ENCODE results near the gene DUSP1. TPM values are rescaled to one million over a fixed set of nuclear protein-coding genes. Genes with fewer than 3 reads are reported as not detected.

DUSP1 gene
- total RNA-seq, 4 donors from 2014 or later: 469 to 701 (median 567) TPM

GRCh38 chr5:172721455-172722326 is 49.3 kb downstream of the DUSP1 start:
- 38 to 52% methylated on average over 9 to 17 of the region's 17 CpGs for WGBS, 2 donors (ENCODE audit: low coverage in 1 of 2)
- no peaks in the 10 kb centered on the region for H3K27me3 ChIP-seq
- no peak overlapping the region for H3K4me3 ChIP-seq
- H3K27ac ChIP-seq: peak overlapping the region in 1 of 4 donors; percentile 44
- peak; percentile 59 to 73 (median 72) for TF ChIP-seq POLR2AphosphoS5 (IDR thresholded peaks at IDR 0.05)
- no peak for TF ChIP-seq CTCF (IDR thresholded peaks at IDR 0.05)
- TF ChIP-seq EP300 (IDR thresholded peaks at IDR 0.05; ENCODE audit: low read depth): peak; percentile 56
- TF ChIP-seq POLR2A (IDR thresholded peaks at IDR 0.05): no peak
- DNase-seq: no peak
- no peaks in the 10 kb centered on the region for H3K9me3 ChIP-seq
- intact Hi-C loops (cut with DNase I; ENCODE audit: low total_unique reads): loop anchor here (1.0 kb wide), 1 partner anchor 24 kb away; no protein-coding TSS in a partner anchor
- no peaks in the 10 kb centered on the region for H3K36me3 ChIP-seq
- in situ Hi-C loops (cut with MboI; ENCODE audit: low pct_ligation_motif_present in 1 of 4, low pct_unique_long_range_greater_than_20kb in 1 of 4, low sequenced_read_pairs in 3 of 4): loop anchor here in 2 of 4 donors (25.0 kb wide), 1 partner anchor 416 kb away; the partner anchor contains the start of gene BNIP1 (in 2 of the 2)
- peaks cover 6 to 14% (median 9%) of the 10 kb centered on the region in 4 donors for H3K4me1 ChIP-seq

GRCh38 chr5:172720655-172721054 is 50.3 kb downstream of the DUSP1 start:
- no peaks in the 10 kb centered on the region for H3K36me3 ChIP-seq
- H3K4me3 ChIP-seq: no peak overlapping the region
- no peak for TF ChIP-seq CTCF (IDR thresholded peaks at IDR 0.05)
- no peak for TF ChIP-seq EP300 (IDR thresholded peaks at IDR 0.05; ENCODE audit: low read depth)
- no peak for TF ChIP-seq POLR2AphosphoS5 (IDR thresholded peaks at IDR 0.05)
- no peak for TF ChIP-seq POLR2A (IDR thresholded peaks at IDR 0.05)
- DNase-seq: no peak
- in situ Hi-C loops (cut with MboI; ENCODE audit: low pct_ligation_motif_present in 1 of 4, low pct_unique_long_range_greater_than_20kb in 1 of 4, low sequenced_read_pairs in 3 of 4) (loop anchor here in 2 of 4 donors (25.0 kb wide), 1 partner anchor 417 kb away; the partner anchor contains the start of gene BNIP1 (in 2 of the 2)), intact Hi-C loops (cut with DNase I; ENCODE audit: low total_unique reads) (loop anchor here (1.0 kb wide), 1 partner anchor 25 kb away; no protein-coding TSS in a partner anchor)
- H3K4me1 ChIP-seq: peaks cover 6 to 18% (median 9%) of the 10 kb centered on the region in 4 donors
- H3K9me3 ChIP-seq: no peaks in the 10 kb centered on the region
- 82% methylated on average over 5 of the region's 5 CpGs; no CpG with 5 or more reads in 1 of the 2 donors for WGBS, 2 donors (ENCODE audit: low coverage in 1 of 2)
- H3K27me3 ChIP-seq: no peaks in the 10 kb centered on the region
- H3K27ac ChIP-seq: no peak overlapping the region

GRCh38 chr5:172719211-172719610 is 51.8 kb downstream of the DUSP1 start:
- WGBS, 2 donors (ENCODE audit: low coverage in 1 of 2): 87 to 100% methylated on average over 1 to 4 of the region's 4 CpGs
- Histone ChIP-seq H3K9me3 (no peaks in the 10 kb centered on the region), H3K27ac (no peak overlapping the region), H3K4me3 (no peak overlapping the region), H3K36me3 (no peaks in the 10 kb centered on the region), H3K4me1 (peaks cover 10 to 29% (median 12%) of the 10 kb centered on the region in 4 donors), H3K27me3 (no peaks in the 10 kb centered on the region)
- in situ Hi-C loops (cut with MboI; ENCODE audit: low pct_ligation_motif_present in 1 of 4, low pct_unique_long_range_greater_than_20kb in 1 of 4, low sequenced_read_pairs in 3 of 4): loop anchor here (5.0 to 25.0 kb wide), 3 partner anchors 213 to 418 kb away; partner anchors contain the start of gene BNIP1 (in 2 of the 4)
- no peak for TF ChIP-seq POLR2AphosphoS5 (IDR thresholded peaks at IDR 0.05)
- TF ChIP-seq CTCF (IDR thresholded peaks at IDR 0.05): no peak
- TF ChIP-seq POLR2A (IDR thresholded peaks at IDR 0.05): no peak
- TF ChIP-seq EP300 (IDR thresholded peaks at IDR 0.05; ENCODE audit: low read depth): no peak
- intact Hi-C loops (cut with DNase I; ENCODE audit: low total_unique reads): loop anchor here (5.0 to 10.0 kb wide), 2 partner anchors 48 to 146 kb away; no protein-coding TSS in a partner anchor
- DNase-seq: no peak

- in situ Hi-C loops (cut with MboI; ENCODE audit: low pct_ligation_motif_present in 1 of 4, low pct_unique_long_range_greater_than_20kb in 1 of 4, low sequenced_read_pairs in 3 of 4): loop anchor here (5.0 to 25.0 kb wide), 3 partner anchors 214 to 419 kb away; partner anchors contain the start of gene BNIP1 (in 2 of the 4)
- WGBS, 2 donors (ENCODE audit: low coverage in 1 of 2): 89 to 100% methylated on average over 3 of the region's 3 CpGs
- TF ChIP-seq POLR2A (IDR thresholded peaks at IDR 0.05): no peak
Measured at GRCh38 chr5:172718527-172719114, 52.4 kb downstream of the DUSP1 start.

More at GRCh38 chr5:172718527-172719114, 52.4 kb downstream of the DUSP1 start:
- H3K36me3 ChIP-seq: no peaks in the 10 kb centered on the region
- no peak for DNase-seq
- H3K4me1 ChIP-seq: peaks cover 10 to 29% (median 12%) of the 10 kb centered on the region in 4 donors
- H3K4me3 ChIP-seq: no peak overlapping the region
- no peaks in the 10 kb centered on the region for H3K9me3 ChIP-seq
- intact Hi-C loops (cut with DNase I; ENCODE audit: low total_unique reads): loop anchor here (5.0 to 10.0 kb wide), 2 partner anchors 49 to 146 kb away; no protein-coding TSS in a partner anchor
- H3K27ac ChIP-seq: no peak overlapping the region
- H3K27me3 ChIP-seq: no peaks in the 10 kb centered on the region

Small RNA genes lying within 50 kb of the gene (small RNA-seq; reads per million reads assigned to genes)
- gene AC022217.4 (0 reads per million in 4 donors), gene RF00019 (0 reads per million in 4 donors)

Other genes starting within 250 kb of the DUSP1 start
- 100 to 1,000 TPM in 2 of 4 donors, 10 to 100 TPM in 2; 74.6 to 168 (median 94.5) TPM for gene NEURL1B, start 129.9 kb downstream of the DUSP1 start, total RNA-seq
- gene ERGIC1, start 63.1 kb upstream of the DUSP1 start, total RNA-seq: 100 to 1,000 TPM; 125 to 252 (median 184) TPM
- gene RPL26L1, start 188.2 kb upstream of the DUSP1 start, total RNA-seq: 10 to 100 TPM in 2 of 4 donors, 1 to 10 TPM in 1, not detected in 1; 1.6 to 22.3 (median 19.5) TPM
- gene ATP6V0E1, start 212.6 kb upstream of the DUSP1 start, total RNA-seq: 100 to 1,000 TPM in 3 of 4 donors, 10 to 100 TPM in 1; 60.9 to 212 (median 138) TPM

Measured in transverse colon (tissue), 4 donors.